AG10803 (cell line): ENCODE measurements around the gene CD1B.
"Not testable (repeated sequence)": the region's sequence is repeated elsewhere in the genome, so short reads cannot be mapped to it uniquely, and the experiment has no call there.

Experiments used
- DNase-seq: peaks from one replicate; pipeline ENCODE4 v3.0.0; 2010; ENCODE audit warnings: low read depth
- H3K4me3 ChIP-seq: 2 replicates; pipeline ENCODE4 v1.5.1; 2011; ENCODE audit warnings: mild to moderate bottlenecking, low read length, control low read depth
- TF ChIP-seq, protein P1 (sequence below): conservative IDR thresholded peaks from 2 replicates; pipeline ENCODE4 v1.5.1; 2011; ENCODE audit warnings: mild to moderate bottlenecking, low read length, control low read depth, inconsistent platforms

The CD1B gene

DNA sequence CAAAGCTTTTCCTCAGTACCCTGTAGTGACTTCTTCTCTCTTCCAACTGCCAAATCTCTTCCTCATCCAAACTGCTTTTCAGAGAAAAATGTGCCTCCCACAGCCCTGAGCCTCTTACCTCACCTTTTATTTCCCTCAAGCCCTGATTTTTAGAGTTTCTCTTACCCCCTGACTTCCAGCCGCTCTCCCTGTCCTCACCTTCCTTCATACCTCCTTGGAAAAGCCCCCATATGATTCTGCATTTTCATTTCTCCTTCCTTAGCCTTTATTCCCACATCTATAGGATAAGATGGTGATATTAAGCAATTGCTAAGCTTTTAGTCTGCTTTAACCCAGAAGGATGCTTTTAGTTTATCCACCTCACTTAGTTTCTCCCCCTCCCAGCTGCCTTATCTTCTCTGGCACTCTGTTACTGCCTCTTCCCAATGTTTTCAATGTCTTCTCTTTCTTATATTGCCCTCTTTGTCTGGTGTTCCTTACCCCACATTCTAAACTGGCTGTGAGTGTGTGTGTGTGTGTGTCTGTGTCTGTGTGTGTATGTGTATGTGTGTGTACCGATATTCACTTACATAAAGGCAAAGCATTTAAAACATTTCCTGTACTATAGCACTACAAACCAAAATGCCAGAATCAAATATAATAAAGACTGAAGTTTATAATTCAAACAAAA, at the start of gene CD1B:
Gene CD1B (minus strand): TSS at position 51 of the 670 bp plus-strand sequence. CDS start 108 bp downstream, outside the sequence.
- H3K4me3 ChIP-seq = no peak within 1 kb of the TSS
- TF ChIP-seq, protein P1, sequence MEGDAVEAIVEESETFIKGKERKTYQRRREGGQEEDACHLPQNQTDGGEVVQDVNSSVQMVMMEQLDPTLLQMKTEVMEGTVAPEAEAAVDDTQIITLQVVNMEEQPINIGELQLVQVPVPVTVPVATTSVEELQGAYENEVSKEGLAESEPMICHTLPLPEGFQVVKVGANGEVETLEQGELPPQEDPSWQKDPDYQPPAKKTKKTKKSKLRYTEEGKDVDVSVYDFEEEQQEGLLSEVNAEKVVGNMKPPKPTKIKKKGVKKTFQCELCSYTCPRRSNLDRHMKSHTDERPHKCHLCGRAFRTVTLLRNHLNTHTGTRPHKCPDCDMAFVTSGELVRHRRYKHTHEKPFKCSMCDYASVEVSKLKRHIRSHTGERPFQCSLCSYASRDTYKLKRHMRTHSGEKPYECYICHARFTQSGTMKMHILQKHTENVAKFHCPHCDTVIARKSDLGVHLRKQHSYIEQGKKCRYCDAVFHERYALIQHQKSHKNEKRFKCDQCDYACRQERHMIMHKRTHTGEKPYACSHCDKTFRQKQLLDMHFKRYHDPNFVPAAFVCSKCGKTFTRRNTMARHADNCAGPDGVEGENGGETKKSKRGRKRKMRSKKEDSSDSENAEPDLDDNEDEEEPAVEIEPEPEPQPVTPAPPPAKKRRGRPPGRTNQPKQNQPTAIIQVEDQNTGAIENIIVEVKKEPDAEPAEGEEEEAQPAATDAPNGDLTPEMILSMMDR = no peak

DNA sequence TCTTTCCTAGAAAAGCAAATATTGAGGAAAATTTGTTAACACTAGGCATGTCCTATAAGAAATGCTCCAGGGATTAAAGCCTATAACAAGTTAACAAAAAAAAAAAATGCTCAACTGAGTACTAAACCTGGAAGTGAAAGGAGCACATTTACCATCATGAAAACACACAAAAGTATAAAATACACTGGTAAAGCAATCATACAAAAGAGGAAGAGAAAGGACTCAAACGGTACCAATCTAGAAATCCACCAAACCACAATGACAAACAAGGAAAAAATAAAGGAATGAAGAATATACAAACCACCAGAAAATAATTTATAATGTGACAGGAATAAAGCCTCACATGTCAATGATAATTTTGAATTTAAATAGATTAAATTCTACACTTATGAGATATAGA, 43.5 kb upstream of the CD1B start:
- no peak overlapping the region for H3K4me3 ChIP-seq
- TF ChIP-seq, protein P1 = no peak
- no peak for DNase-seq

More for the DNA sequence above, at the start of gene CD1B:
- no peak for DNase-seq

DNA sequence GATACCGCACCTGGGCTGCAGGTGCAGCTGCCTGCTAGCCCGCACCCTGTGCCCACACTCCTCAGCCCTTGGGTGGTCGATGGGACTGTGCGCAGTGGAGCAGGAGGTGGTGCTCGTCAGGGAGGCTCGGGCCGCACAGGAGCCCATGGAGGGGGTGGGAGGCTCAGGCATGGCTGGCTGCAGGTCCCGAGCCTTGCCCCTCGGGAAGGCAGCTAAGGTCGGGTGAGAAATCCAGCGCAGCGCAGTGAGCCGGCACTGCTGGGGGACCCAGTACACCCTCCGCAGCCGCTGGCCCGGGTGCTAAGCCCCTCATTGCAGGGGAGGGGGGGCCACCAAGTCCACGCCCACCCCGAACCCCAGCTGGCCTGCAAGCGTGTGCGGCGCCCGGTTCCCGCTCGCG, 42.8 kb upstream of the CD1B start:
- not testable (repeated sequence) for H3K4me3 ChIP-seq

DNA sequence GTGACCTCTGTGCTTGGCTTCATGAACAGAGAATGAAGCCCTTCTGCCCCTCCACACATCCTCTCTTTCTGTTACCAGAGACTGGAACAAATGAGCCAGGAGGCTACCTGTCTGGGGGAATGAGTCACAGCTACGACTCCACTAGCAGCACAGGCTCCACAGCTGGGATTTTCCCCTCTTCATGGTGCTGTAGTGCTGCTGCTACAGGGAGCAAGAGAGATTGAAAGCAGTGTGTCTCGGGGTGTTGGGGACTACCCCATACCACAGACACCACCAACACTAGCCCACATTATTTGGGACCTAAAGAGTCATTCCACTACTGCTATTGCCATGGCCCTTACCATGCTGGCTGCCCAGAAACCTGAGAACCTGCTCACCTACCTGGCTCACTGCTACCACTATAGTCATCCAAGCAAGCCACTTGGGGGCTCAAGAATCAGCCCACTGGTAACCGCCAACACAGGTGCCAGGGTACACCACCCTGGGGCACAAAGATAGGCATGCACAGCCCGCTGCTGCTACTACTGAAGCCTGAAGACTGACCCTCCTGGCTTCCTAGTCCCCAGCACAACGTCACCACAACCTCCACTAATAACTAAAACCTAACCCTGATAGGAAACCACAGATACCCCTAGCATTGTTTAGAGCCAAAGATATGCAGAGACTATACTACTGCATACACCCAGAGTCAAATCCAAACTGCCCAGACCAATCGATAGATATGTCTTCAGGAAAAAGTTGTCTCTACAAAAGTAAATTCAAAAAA, 40.0 kb upstream of the CD1B start:
- DNase-seq = no peak
- H3K4me3 ChIP-seq = no peak overlapping the region
- TF ChIP-seq, protein P1 = no peak

More for the DNA sequence above, 42.8 kb upstream of the CD1B start:
- DNase-seq = not testable (repeated sequence)

DNA sequence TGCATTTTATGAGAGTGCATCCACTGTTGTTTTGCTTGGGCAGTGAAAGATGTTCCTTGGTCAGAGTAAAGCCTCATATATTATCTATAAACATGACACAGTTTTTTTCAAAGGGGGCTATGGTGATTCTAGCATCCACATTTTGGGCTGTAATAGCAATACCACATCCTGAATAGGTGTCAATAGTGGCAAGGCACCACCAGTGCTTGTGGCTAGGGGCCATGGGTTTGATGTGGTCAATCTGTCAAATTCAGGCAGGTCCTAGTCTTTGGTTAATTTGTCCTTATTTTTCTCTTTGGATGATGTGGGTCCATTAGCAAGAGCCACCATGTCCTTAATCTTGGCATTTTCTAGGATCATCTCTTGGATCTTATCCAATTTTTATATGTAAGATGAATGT, 35.5 kb upstream of the CD1B start:
- TF ChIP-seq, protein P1 = no peak
- DNase-seq = no peak
- no peak overlapping the region for H3K4me3 ChIP-seq

DNA sequence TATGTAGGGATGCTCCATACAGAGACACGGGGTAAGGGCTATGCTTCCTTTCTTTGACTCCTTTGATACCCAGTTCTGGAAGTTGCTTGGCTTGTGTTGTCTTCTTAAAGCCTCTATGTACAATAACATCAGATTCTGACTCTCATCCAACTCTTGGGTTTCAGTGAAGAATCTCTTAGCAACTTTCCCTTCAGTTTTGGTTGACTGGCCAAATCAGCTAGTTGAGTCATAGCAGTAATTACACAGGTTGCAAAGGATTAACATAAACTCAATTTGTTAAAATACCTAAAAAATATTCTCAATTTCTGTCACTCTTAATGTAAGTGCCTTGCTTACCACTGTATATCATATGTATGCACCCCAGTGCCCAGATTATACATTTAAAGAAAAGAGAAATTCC, 31.6 kb upstream of the CD1B start:
- TF ChIP-seq, protein P1 = no peak
- DNase-seq = no peak
- H3K4me3 ChIP-seq = no peak overlapping the region

DNA sequence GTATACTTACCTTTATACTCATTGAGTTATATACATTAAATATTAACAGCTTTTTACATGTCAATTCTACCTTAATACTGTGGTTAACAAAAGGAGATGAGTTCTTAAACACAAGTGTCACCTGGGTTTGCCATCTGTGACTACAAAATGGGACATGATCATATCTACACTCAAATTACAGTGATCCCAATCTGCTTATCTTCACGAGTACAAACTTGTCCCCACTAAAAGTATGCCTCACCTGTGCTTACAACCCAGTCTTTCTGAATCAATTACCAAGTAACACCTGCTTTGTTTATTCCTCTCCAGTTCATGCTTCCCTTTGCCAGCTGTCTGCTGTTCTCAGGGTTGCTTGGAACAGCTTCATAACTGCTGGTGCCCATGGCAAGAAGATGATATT, 31.2 kb upstream of the CD1B start:
- DNase-seq = no peak
- TF ChIP-seq, protein P1 = no peak
- H3K4me3 ChIP-seq = no peak overlapping the region
